Measurements from ENCODE around the gene NFIC.

GRCh38 chr19:3512562-3513228 is 146.3 kb downstream of the NFIC start:
- TF ChIP-seq RAD21 (IDR thresholded peaks at IDR 0.05; ENCODE audit: low read depth), result no peak
- no peak for TF ChIP-seq EP300 (IDR thresholded peaks at IDR 0.05; ENCODE audit: borderline replicate concordance)
- no peak for TF ChIP-seq NFIC (IDR thresholded peaks at IDR 0.05)
- no peak for TF ChIP-seq EGR1 (IDR thresholded peaks at IDR 0.05)
- TF ChIP-seq YY1 (IDR thresholded peaks at IDR 0.05; ENCODE audit: low read depth), result no peak
- no peak for TF ChIP-seq REST (IDR thresholded peaks at IDR 0.05; ENCODE audit: low read depth)
- TF ChIP-seq ZBTB7A (IDR thresholded peaks at IDR 0.05; ENCODE audit: low read depth), result no peak
- no peak for TF ChIP-seq MAX (IDR thresholded peaks at IDR 0.05)
- TF ChIP-seq CREB1 (IDR thresholded peaks at IDR 0.05; ENCODE audit: low read depth), result no peak
- TF ChIP-seq USF1 (IDR thresholded peaks at IDR 0.05), result no peak
- TF ChIP-seq TCF12 (IDR thresholded peaks at IDR 0.05; ENCODE audit: low read depth), result no peak
- no peak for TF ChIP-seq FOXM1 (IDR thresholded peaks at IDR 0.05; ENCODE audit: borderline replicate concordance, low read depth)

Measured in Ishikawa (cell line).